Gastrocnemius medialis (tissue), 4 donors: ENCODE data around the gene DKC1. TPM values are rescaled to one million over a fixed set of nuclear protein-coding genes. Genes with fewer than 3 reads are reported as not detected.

Experiments
- ATAC-seq, 2 donors: fragments of 150-250 bp; one replicate each; pipeline ENCODE4 v1.9.1; 2016
- DNase-seq, 2 donors: peaks; one replicate each; pipeline ENCODE4 v3.0.0-alpha.2; 2019
- H3K27ac ChIP-seq, 4 donors: fragments of 200-600 bp; sonication (generic); 1 replicate in 1 of 4; 2 replicates in 3 of 4; pipeline ENCODE4 v1.5.1; 2016 to 2018; ENCODE audit warnings: mild to moderate bottlenecking in 2 of 4, moderate library complexity in 1 of 4
- H3K27me3 ChIP-seq, 3 donors: fragments of 200-600 bp; sonication (generic) in 2 of 3; 1 replicate in 1 of 3; 2 replicates in 2 of 3; pipeline versions ENCODE4 v1.5.1 to v1.6.0; 2016 to 2019; ENCODE audit warnings: mild to moderate bottlenecking in 1 of 3, moderate library complexity in 1 of 3
- H3K36me3 ChIP-seq, 2 donors: fragments of 200-600 bp; sonication (generic) in 1 of 2; one replicate each; pipeline ENCODE4 v1.5.1; 2017 to 2018
- H3K4me1 ChIP-seq, 2 donors: fragments of 200-600 bp; sonication (generic) in 1 of 2; one replicate each; pipeline ENCODE4 v1.5.1; 2016 to 2017; ENCODE audit warnings: mild to moderate bottlenecking in 2 of 2
- H3K4me3 ChIP-seq, 4 donors: fragments of 200-600 bp; sonication (generic) in 3 of 4; 1 replicate in 1 of 4; 2 replicates in 3 of 4; pipeline ENCODE4 v1.5.1; 2016 to 2019; ENCODE audit warnings: mild to moderate bottlenecking in 2 of 4
- H3K9me3 ChIP-seq, 3 donors: fragments of 200-600 bp; sonication (generic) in 2 of 3; 1 replicate in 1 of 3; 2 replicates in 2 of 3; pipeline ENCODE4 v1.5.1; 2016 to 2019
- CTCF ChIP-seq, 5 experiments: fragments of 450-650 bp in 3 of 5; fragments of 200-600 bp in 2 of 5; sonication (generic) in 2 of 5; IDR thresholded peaks in 4 of 5; conservative IDR thresholded peaks in 1 of 5; 1 replicate in 4 of 5; 2 replicates in 1 of 5; pipeline ENCODE4 v1.5.1; 2016 to 2019; ENCODE audit warnings: antibody characterized with exemption in 5 of 5, mild to moderate bottlenecking in 3 of 5, moderate library complexity in 3 of 5
- POLR2A ChIP-seq, 2 donors: fragments of 450-650 bp; IDR thresholded peaks; one replicate each; pipeline ENCODE4 v1.6.1; 2017; ENCODE audit warnings: antibody characterized with exemption in 2 of 2, mild to moderate bottlenecking in 2 of 2, moderate library complexity in 2 of 2
- in situ Hi-C, 4 donors: fragments of 200-750 bp; cut with MboI; loops; one replicate each; pipeline versions ENCODE4 v1.15.0 to v1.8.0; 2017; ENCODE audit warnings: low sequenced_read_pairs in 4 of 4
- intact Hi-C: fragments of 100-400 bp; cut with DNase I; formaldehyde crosslinking; loops from one replicate; pipeline ENCODE4 v1.15.1; 2023; ENCODE audit warnings: low total_unique reads
- total RNA-seq, 4 donors: library from RNA; depleted of rRNA; stranded (reverse); fragments of >200 nt; gene quantifications; one replicate each; pipeline versions ENCODE4 v1.1.0 to v1.2.3, GENCODE V29; 2016

Gene DKC1
- total RNA-seq, 4 donors from 2014 or later = 17.8 to 34.1 (median 21.7) TPM

- intact Hi-C loops = no loop called here
- no peak overlapping the region for H3K27ac ChIP-seq
- no peak overlapping the region for H3K4me3 ChIP-seq
- H3K4me1 ChIP-seq = no peaks in the 10 kb centered on the region
- H3K9me3 ChIP-seq = no peaks in the 10 kb centered on the region
- no peak for TF ChIP-seq POLR2A (IDR thresholded peaks at IDR 0.05)
- no peak for TF ChIP-seq CTCF (IDR thresholded peaks at IDR 0.05 in 4 of 5, conservative IDR thresholded peaks at IDR 0.05 in 1 of 5)
- in situ Hi-C loops = no loop called here
- H3K27me3 ChIP-seq = no peaks in the 10 kb centered on the region
- H3K36me3 ChIP-seq = peaks cover 0 to 58% of the 10 kb centered on the region in 2 donors
- no peak for ATAC-seq
- no peak for DNase-seq
Observed at GRCh38 chrX:154774622-154775021, 12.0 kb downstream of the DKC1 start.

GRCh38 chrX:154775419-154776349 lies 13.0 kb downstream of the DKC1 start:
- H3K27ac ChIP-seq = no peak overlapping the region
- intact Hi-C loops (no loop called here), in situ Hi-C loops (no loop called here)
- H3K36me3 ChIP-seq = peaks cover 0 to 61% of the 10 kb centered on the region in 2 donors
- DNase-seq = no peak
- no peak overlapping the region for H3K4me3 ChIP-seq
- no peak for TF ChIP-seq CTCF (IDR thresholded peaks at IDR 0.05 in 4 of 5, conservative IDR thresholded peaks at IDR 0.05 in 1 of 5)
- TF ChIP-seq POLR2A (IDR thresholded peaks at IDR 0.05) = no peak
- H3K27me3 ChIP-seq = no peaks in the 10 kb centered on the region
- no peaks in the 10 kb centered on the region for H3K9me3 ChIP-seq
- no peak for ATAC-seq
- no peaks in the 10 kb centered on the region for H3K4me1 ChIP-seq

- in situ Hi-C loops (no loop called here), intact Hi-C loops (no loop called here)
- Histone ChIP-seq H3K9me3 (no peaks in the 10 kb centered on the region), H3K27me3 (no peaks in the 10 kb centered on the region), H3K36me3 (peaks cover 0 to 54% of the 10 kb centered on the region in 2 donors), H3K4me3 (no peak overlapping the region), H3K4me1 (no peaks in the 10 kb centered on the region), H3K27ac (no peak overlapping the region)
- TF ChIP-seq CTCF (IDR thresholded peaks at IDR 0.05 in 4 of 5, conservative IDR thresholded peaks at IDR 0.05 in 1 of 5) (no peak), POLR2A (IDR thresholded peaks at IDR 0.05) (no peak)
- ATAC-seq = no peak
- no peak for DNase-seq
Observed at GRCh38 chrX:154776753-154777152, 14.1 kb downstream of the DKC1 start.

- H3K36me3 ChIP-seq = peaks cover 0 to 39% of the 10 kb centered on the region in 2 donors
- DNase-seq (no peak), ATAC-seq (no peak)
- H3K4me3 ChIP-seq = no peak overlapping the region
- no peaks in the 10 kb centered on the region for H3K27me3 ChIP-seq
- H3K27ac ChIP-seq = no peak overlapping the region
- intact Hi-C loops = no loop called here
- H3K4me1 ChIP-seq = no peaks in the 10 kb centered on the region
- in situ Hi-C loops = no loop called here
- H3K9me3 ChIP-seq = no peaks in the 10 kb centered on the region
- no peak for TF ChIP-seq POLR2A (IDR thresholded peaks at IDR 0.05)
- no peak for TF ChIP-seq CTCF (IDR thresholded peaks at IDR 0.05 in 4 of 5, conservative IDR thresholded peaks at IDR 0.05 in 1 of 5)
Observed at GRCh38 chrX:154779261-154779660, 16.6 kb downstream of the DKC1 start.
